Prostate gland (tissue), 2 donors: Measurements from ENCODE around the gene LYPD6B. TPM values are rescaled to one million over a fixed set of nuclear protein-coding genes. Genes with fewer than 3 reads are reported as not detected.

Experiments used
- DNase-seq: peaks from one replicate; pipeline ENCODE4 v3.0.0-alpha.2; 2019; ENCODE audit warnings: low spot score
- H3K27ac ChIP-seq, 2 donors: fragments of 200-600 bp; sonication (generic); 2 replicates each; pipeline ENCODE4 v1.5.1; 2017 to 2019
- H3K27me3 ChIP-seq: fragments of 200-600 bp; sonication (generic); replicated peaks from 2 replicates; pipeline ENCODE4 v1.5.1; 2019; ENCODE audit not compliant: insufficient read depth
- H3K36me3 ChIP-seq, 2 donors: fragments of 200-600 bp; sonication (generic); 1 replicate in 1 of 2; 2 replicates in 1 of 2; pipeline versions ENCODE4 v1.5.1 to v1.8.1; 2017 to 2019
- H3K4me1 ChIP-seq: fragments of 200-600 bp; sonication (generic); replicated peaks from 2 replicates; pipeline ENCODE4 v1.5.1; 2019
- H3K4me3 ChIP-seq, 2 donors: fragments of 200-600 bp; sonication (generic); 2 replicates each; pipeline ENCODE4 v1.5.1; 2017 to 2019
- H3K9me3 ChIP-seq: fragments of 200-600 bp; sonication (generic); 2 replicates; pipeline ENCODE4 v1.5.1; 2017
- CTCF ChIP-seq, 4 experiments: fragments of 200-600 bp in 2 of 4; fragments of 450-650 bp in 2 of 4; sonication (generic) in 2 of 4; IDR thresholded peaks; 1 replicate in 3 of 4; 2 replicates in 1 of 4; pipeline ENCODE4 v1.5.1; 2016 to 2019; ENCODE audit warnings: antibody characterized with exemption in 4 of 4, mild to moderate bottlenecking in 2 of 4, moderate library complexity in 2 of 4
- POLR2A ChIP-seq: fragments of 450-650 bp; IDR thresholded peaks from one replicate; pipeline ENCODE4 v1.6.1; 2016; ENCODE audit warnings: antibody characterized with exemption, mild to moderate bottlenecking
- POLR2AphosphoS5 ChIP-seq: sonication (generic); formaldehyde crosslinking; IDR thresholded peaks from one replicate; pipeline ENCODE4 v1.6.1; 2017; ENCODE audit warnings: antibody characterized with exemption
- WGBS: methylation state at CpG from one replicate; pipeline ENCODE4 v1.1.5; 2018; 5-methylcytosine and 5-hydroxymethylcytosine counted together
- intact Hi-C: fragments of 100-400 bp; cut with DNase I; formaldehyde crosslinking; loops from one replicate; pipeline ENCODE4 v1.14.2; 2022
- total RNA-seq, 2 donors: library from RNA; depleted of rRNA; stranded (reverse); fragments of >200 nt; gene quantifications; one replicate each; pipeline ENCODE4 v1.1.0, GENCODE V29; 2016

LYPD6B gene
- total RNA-seq, 2 donors from 2014 or later: 16.8 to 17.8 TPM

GRCh38 chr2:149132901-149133300, 94.4 kb downstream of the LYPD6B start:
- 92% methylated on average over 1 of the region's 1 CpG for WGBS
- no peaks in the 10 kb centered on the region for H3K9me3 ChIP-seq
- DNase-seq: no peak
- no peaks in the 10 kb centered on the region for H3K4me1 ChIP-seq
- H3K27me3 ChIP-seq: no peaks in the 10 kb centered on the region
- intact Hi-C loops: no loop called here
- no peak overlapping the region for H3K27ac ChIP-seq
- H3K36me3 ChIP-seq: no peaks in the 10 kb centered on the region
- no peak overlapping the region for H3K4me3 ChIP-seq
- TF ChIP-seq POLR2AphosphoS5 (no peak), POLR2A (no peak), CTCF (IDR thresholded peaks at IDR 0.05) (no peak)

DNA sequence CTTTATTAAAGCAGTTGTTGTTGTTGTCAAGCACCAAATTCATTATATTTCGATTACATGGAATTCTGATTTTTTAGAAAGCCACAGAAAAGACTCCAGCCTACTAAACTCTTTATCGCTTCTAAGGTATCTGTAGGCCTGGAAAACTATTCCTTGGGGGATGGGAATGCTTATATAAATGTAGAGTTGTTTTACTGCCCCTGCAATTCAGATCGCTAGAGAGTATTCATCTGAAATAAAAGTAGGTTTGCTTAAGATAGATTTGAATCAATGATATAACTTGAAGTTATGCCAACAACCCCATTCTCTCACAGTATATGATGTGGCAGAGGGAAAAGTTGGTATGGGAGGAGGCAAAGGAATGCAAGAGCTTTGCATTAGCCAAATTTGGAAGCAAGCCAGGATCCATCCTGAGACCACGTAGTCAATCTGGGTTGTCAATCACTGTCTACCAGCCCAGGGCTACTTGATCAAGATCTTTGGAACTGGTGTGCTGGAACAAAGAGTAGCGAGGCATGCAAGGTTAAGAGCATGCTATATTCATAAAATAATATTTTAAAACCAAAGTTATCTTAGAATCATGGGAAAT, 95.9 kb downstream of the LYPD6B start:
- Histone ChIP-seq H3K4me3 (no peak overlapping the region), H3K9me3 (no peaks in the 10 kb centered on the region)
- WGBS: 82% methylated on average over 5 of the region's 5 CpGs

DNA sequence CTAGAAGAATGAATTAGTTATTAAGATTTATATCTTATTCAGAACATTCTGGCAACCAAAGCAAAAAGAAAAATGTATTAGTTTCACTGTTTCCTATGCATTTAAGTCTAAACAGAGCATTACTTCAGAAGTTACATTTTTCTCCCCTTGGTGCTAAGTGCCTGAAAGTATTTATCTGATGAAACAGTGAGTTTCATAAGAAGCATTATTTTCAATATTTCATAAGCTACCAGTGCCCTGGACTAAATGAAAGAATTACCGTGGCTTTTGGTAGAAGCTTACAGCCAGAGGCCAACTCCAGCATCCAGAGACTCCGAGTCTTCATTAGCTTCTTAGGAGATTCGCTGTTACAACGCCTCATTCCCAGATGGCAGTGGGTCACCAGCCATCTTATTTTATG, 97.6 kb downstream of the LYPD6B start:
- TF ChIP-seq CTCF (IDR thresholded peaks at IDR 0.05) (no peak), POLR2AphosphoS5 (no peak), POLR2A (no peak)
- Histone ChIP-seq H3K9me3 (no peaks in the 10 kb centered on the region), H3K27ac (no peak overlapping the region), H3K36me3 (no peaks in the 10 kb centered on the region), H3K4me1 (no peaks in the 10 kb centered on the region), H3K27me3 (no peaks in the 10 kb centered on the region), H3K4me3 (no peak overlapping the region)
- 96% methylated on average over 4 of the region's 4 CpGs for WGBS
- intact Hi-C loops: no loop called here
- no peak for DNase-seq

More for the DNA sequence above, 95.9 kb downstream of the LYPD6B start:
- intact Hi-C loops: no loop called here
- no peak for DNase-seq
- TF ChIP-seq CTCF (IDR thresholded peaks at IDR 0.05) (no peak), POLR2A (no peak), POLR2AphosphoS5 (no peak)
- Histone ChIP-seq H3K4me1 (no peaks in the 10 kb centered on the region), H3K27me3 (no peaks in the 10 kb centered on the region), H3K27ac (no peak overlapping the region), H3K36me3 (no peaks in the 10 kb centered on the region)

DNA sequence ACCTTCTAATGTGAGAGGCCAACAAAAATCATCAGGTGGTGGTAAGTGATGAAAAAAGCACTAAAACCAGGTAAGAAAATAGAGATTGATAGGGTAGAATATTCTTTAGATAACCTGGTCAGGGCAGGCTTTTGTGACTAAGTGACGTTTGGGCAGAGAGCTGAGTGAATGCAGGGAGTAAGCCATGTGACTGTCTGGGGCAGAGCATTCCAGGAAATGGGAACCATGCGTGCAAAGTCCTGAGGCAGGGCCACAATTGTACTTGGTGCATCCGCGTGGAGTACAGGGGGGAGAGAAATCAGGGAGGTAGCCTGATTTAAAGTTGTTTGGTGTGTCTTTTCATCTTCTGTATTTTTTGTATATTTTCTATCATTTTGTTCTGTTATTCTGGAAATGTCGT, 102.5 kb downstream of the LYPD6B start:
- intact Hi-C loops: no loop called here
- Histone ChIP-seq H3K27ac (no peak overlapping the region), H3K9me3 (no peaks in the 10 kb centered on the region), H3K36me3 (no peaks in the 10 kb centered on the region), H3K4me3 (no peak overlapping the region), H3K4me1 (no peaks in the 10 kb centered on the region), H3K27me3 (no peaks in the 10 kb centered on the region)
- TF ChIP-seq POLR2AphosphoS5 (no peak), CTCF (IDR thresholded peaks at IDR 0.05) (no peak), POLR2A (no peak)
- 85% methylated on average over 5 of the region's 5 CpGs for WGBS
- no peak for DNase-seq

DNA sequence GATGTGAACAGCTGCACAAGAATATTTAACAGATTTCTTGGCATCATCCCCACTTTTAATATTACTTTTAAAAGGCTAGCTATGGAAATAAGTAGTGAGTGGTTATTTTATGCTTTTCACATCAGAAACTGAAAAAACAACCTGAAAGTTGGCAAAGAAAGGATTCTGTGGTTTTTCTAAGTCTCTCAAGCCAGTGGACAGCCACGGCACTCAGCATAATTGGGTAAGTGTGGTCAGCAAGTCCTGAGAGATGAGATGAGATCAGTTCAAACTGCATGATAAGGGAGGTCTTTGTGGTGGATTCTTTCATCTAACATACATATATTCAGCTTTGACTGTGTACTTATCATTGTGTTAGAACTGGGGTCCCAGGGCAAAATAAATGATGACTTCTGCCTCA, 105.2 kb downstream of the LYPD6B start:
- no peak overlapping the region for H3K4me3 ChIP-seq
- H3K27me3 ChIP-seq: no peaks in the 10 kb centered on the region
- H3K4me1 ChIP-seq: no peaks in the 10 kb centered on the region
- DNase-seq: no peak
- H3K27ac ChIP-seq: no peak overlapping the region
- intact Hi-C loops: no loop called here
- no peaks in the 10 kb centered on the region for H3K9me3 ChIP-seq
- H3K36me3 ChIP-seq: no peaks in the 10 kb centered on the region
- TF ChIP-seq CTCF (IDR thresholded peaks at IDR 0.05) (no peak), POLR2AphosphoS5 (no peak), POLR2A (no peak)
- WGBS: 88% methylated on average over 1 of the region's 1 CpG
